Muscle of leg (tissue), 11 donors: Measurements from ENCODE around the gene DAB1. TPM values are rescaled to one million over a fixed set of nuclear protein-coding genes. Genes with fewer than 3 reads are reported as not detected.

Experiments
- DNase-seq: peaks from one replicate; pipeline ENCODE4 v3.0.0; 2013
- H3K27ac ChIP-seq: one replicate; pipeline ENCODE4 v1.5.1; 2013; ENCODE audit warnings: mild to moderate bottlenecking, low read length, control low read depth
- H3K27me3 ChIP-seq: one replicate; pipeline ENCODE4 v1.6.1; 2013; ENCODE audit warnings: low read length; ENCODE audit not compliant: control insufficient read depth, insufficient read depth
- H3K36me3 ChIP-seq: one replicate; pipeline ENCODE4 v1.6.1; 2013; ENCODE audit warnings: low read length; ENCODE audit not compliant: control insufficient read depth, insufficient read depth
- H3K4me1 ChIP-seq: one replicate; pipeline ENCODE4 v1.6.1; 2013; ENCODE audit warnings: low read length; ENCODE audit not compliant: control insufficient read depth, insufficient read depth
- H3K4me3 ChIP-seq: one replicate; pipeline ENCODE4 v1.5.1; 2013; ENCODE audit warnings: low read length, control low read depth
- H3K9me3 ChIP-seq: replicated peaks from 2 replicates; pipeline ENCODE4 v1.6.1; 2013; ENCODE audit warnings: low read depth, low read length; ENCODE audit not compliant: control insufficient read depth
- WGBS: methylation state at CpG from one replicate; pipeline ENCODE4 v1.1.5; 2013; ENCODE audit warnings: missing lambda C conversion rate; ENCODE audit not compliant: insufficient coverage; 5-methylcytosine and 5-hydroxymethylcytosine counted together
- polyA plus RNA-seq, 8 donors: library from polyadenylated mRNA; unstranded; fragments of 120-200 nt; gene quantifications; one replicate each; pipeline versions ENCODE4 v1.2.1 to v1.2.3, GENCODE V29; 2013; ENCODE audit warnings: inconsistent platforms in 1 of 8, low replicate concordance in 1 of 8; ENCODE audit not compliant: insufficient read length in 8 of 8, insufficient read depth in 1 of 8
- total RNA-seq: library from RNA; stranded (reverse); fragments of 120-200 nt; gene quantifications from one replicate; pipeline ENCODE4 v1.2.4, GENCODE V29; 2013

The DAB1 gene
- total and polyA plus RNA-seq, 9 donors, result 1.1 to 8.1 (median 2.6) TPM

- Histone ChIP-seq H3K27me3 (no peaks in the 10 kb centered on the region), H3K9me3 (no peaks in the 10 kb centered on the region), H3K4me3 (no peak overlapping the region), H3K36me3 (no peaks in the 10 kb centered on the region), H3K4me1 (no peaks in the 10 kb centered on the region), H3K27ac (no peak overlapping the region)
- WGBS, result 91% methylated on average over 3 of the region's 4 CpGs
- no peak for DNase-seq
These were observed 95.9 kb downstream of the DAB1 start for GRCh38 chr1:57327946-57328345.

DNA sequence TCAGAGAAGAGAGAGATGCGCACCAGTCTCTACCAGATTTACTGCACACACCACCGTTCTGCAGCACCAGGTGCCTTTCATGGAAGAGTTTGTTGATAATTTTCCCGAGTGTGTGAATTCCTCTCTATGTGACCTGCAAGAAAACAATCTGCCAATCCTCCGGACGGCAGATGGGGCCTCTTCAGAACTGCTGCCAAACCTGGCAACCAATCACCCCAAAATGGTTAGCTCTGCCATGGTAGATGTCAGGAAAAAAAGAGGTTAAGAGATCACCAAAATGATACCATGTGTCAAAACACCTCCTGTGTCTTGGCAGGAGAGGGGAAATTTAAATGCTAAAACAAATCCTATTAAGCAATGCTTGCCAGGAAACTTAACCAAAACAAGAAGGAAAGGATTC is 96.5 kb downstream of the DAB1 start:
- no peak overlapping the region for H3K27ac ChIP-seq
- DNase-seq, result no peak
- H3K9me3 ChIP-seq, result no peaks in the 10 kb centered on the region
- H3K4me3 ChIP-seq, result no peak overlapping the region
- WGBS, result no CpG with 5 or more reads among the region's 5 CpGs
- no peaks in the 10 kb centered on the region for H3K4me1 ChIP-seq
- no peaks in the 10 kb centered on the region for H3K27me3 ChIP-seq
- H3K36me3 ChIP-seq, result no peaks in the 10 kb centered on the region

DNA sequence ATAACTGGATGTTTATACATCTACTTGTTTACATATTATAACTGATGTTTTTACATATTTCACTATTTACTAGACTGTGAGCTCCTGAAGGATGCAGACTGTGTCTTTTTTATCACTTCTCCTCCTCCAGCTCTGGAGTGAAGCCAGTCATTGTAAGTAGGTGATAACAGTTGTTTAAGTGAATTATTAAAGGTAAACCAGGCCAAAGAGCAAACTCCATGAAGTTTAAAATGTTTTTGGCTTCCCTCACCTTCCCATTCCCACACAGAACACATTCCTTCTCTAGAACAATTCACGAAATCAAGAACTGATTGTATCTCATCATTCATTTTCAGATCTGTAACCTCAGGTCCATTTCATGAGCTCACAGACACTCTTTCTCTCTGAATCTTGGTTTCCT is 98.3 kb downstream of the DAB1 start:
- Histone ChIP-seq H3K4me3 (no peak overlapping the region), H3K27me3 (no peaks in the 10 kb centered on the region)
- WGBS, result 17% methylated on average over 1 of the region's 1 CpG

GRCh38 chr1:57325117-57325516 is 98.7 kb downstream of the DAB1 start:
- Histone ChIP-seq H3K4me3 (no peak overlapping the region), H3K27ac (no peak overlapping the region), H3K4me1 (no peaks in the 10 kb centered on the region), H3K9me3 (no peaks in the 10 kb centered on the region), H3K27me3 (no peaks in the 10 kb centered on the region), H3K36me3 (no peaks in the 10 kb centered on the region)
- no peak for DNase-seq
- no CpG with 5 or more reads among the region's 4 CpGs for WGBS

More for the DNA sequence above, 98.3 kb downstream of the DAB1 start:
- Histone ChIP-seq H3K4me1 (no peaks in the 10 kb centered on the region), H3K36me3 (no peaks in the 10 kb centered on the region), H3K9me3 (no peaks in the 10 kb centered on the region), H3K27ac (no peak overlapping the region)
- DNase-seq, result no peak

DNA sequence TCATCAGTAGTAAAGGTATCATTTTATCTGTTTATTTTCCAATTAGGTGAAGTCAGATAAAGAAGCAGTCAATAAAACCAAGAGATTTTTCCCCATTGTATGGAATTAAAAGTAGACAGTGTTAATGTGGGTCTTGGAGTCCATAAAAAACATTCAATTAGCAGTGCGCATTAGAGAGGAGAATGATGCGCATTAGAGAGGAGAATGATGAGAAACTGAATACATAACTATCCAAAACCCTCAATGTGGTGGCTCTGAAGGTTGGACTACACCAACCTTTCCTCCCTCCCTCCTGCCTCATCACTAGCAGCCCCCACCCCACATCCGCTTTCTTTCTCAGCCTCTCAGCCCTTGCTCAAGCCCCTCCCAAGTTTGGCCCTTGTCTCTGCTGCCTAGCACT is 99.5 kb downstream of the DAB1 start:
- Histone ChIP-seq H3K9me3 (no peaks in the 10 kb centered on the region), H3K27ac (no peak overlapping the region), H3K4me1 (peaks cover under 1% of the 10 kb centered on the region), H3K27me3 (no peaks in the 10 kb centered on the region), H3K4me3 (no peak overlapping the region), H3K36me3 (no peaks in the 10 kb centered on the region)
- DNase-seq, result no peak
- 91% methylated on average over 1 of the region's 3 CpGs for WGBS

- 88% methylated on average over 4 of the region's 4 CpGs for WGBS
- H3K9me3 ChIP-seq, result no peaks in the 10 kb centered on the region
- no peak overlapping the region for H3K4me3 ChIP-seq
- no peak for DNase-seq
- H3K36me3 ChIP-seq, result no peaks in the 10 kb centered on the region
- no peaks in the 10 kb centered on the region for H3K27me3 ChIP-seq
- H3K27ac ChIP-seq, result no peak overlapping the region
- peaks cover 6% of the 10 kb centered on the region for H3K4me1 ChIP-seq
These were observed 102.1 kb downstream of the DAB1 start for GRCh38 chr1:57321776-57322175.

- WGBS, result no CpG with 5 or more reads among the region's 3 CpGs
- H3K4me3 ChIP-seq, result no peak overlapping the region
These were observed 104.1 kb downstream of the DAB1 start for GRCh38 chr1:57319791-57320190.

DNA sequence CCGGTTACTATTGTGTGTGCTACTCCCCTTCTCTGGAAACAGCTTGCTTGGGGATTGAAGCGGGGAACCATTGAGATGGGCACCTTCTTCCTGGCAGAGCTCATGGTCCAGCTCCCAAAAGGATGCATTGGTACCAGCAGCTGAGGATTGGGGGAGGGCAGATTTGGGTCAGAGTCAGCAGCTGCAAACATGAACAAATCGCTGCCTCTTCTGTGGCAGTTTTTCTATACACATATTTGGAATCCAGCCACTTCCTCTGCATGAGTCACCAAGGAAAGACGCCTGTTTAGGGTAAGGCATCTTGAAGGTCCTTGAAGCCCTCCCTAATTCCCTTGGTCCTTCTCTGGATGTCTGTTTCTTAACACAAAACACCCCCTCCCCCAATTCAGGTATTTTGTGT is 104.7 kb downstream of the DAB1 start:
- no peak overlapping the region for H3K27ac ChIP-seq
- H3K9me3 ChIP-seq, result no peaks in the 10 kb centered on the region
- DNase-seq, result peak; percentile 54
- H3K4me1 ChIP-seq, result peaks cover 6% of the 10 kb centered on the region
- no peak overlapping the region for H3K4me3 ChIP-seq
- H3K36me3 ChIP-seq, result no peaks in the 10 kb centered on the region
- WGBS, result 71% methylated on average over 1 of the region's 4 CpGs
- H3K27me3 ChIP-seq, result no peaks in the 10 kb centered on the region

More at GRCh38 chr1:57319791-57320190, 104.1 kb downstream of the DAB1 start:
- Histone ChIP-seq H3K9me3 (no peaks in the 10 kb centered on the region), H3K36me3 (no peaks in the 10 kb centered on the region), H3K27me3 (no peaks in the 10 kb centered on the region), H3K27ac (no peak overlapping the region), H3K4me1 (peaks cover 6% of the 10 kb centered on the region)
- DNase-seq, result no peak

GRCh38 chr1:57316861-57317260 is 107.0 kb downstream of the DAB1 start:
- Histone ChIP-seq H3K36me3 (no peaks in the 10 kb centered on the region), H3K9me3 (no peaks in the 10 kb centered on the region), H3K4me3 (no peak overlapping the region), H3K27ac (no peak overlapping the region), H3K4me1 (peaks cover 6% of the 10 kb centered on the region), H3K27me3 (no peaks in the 10 kb centered on the region)
- 83% methylated on average over 3 of the region's 4 CpGs for WGBS
- no peak for DNase-seq

GRCh38 chr1:57316291-57316690 is 107.6 kb downstream of the DAB1 start:
- Histone ChIP-seq H3K9me3 (no peaks in the 10 kb centered on the region), H3K36me3 (no peaks in the 10 kb centered on the region), H3K4me1 (peaks cover 6% of the 10 kb centered on the region), H3K4me3 (no peak overlapping the region), H3K27me3 (no peaks in the 10 kb centered on the region), H3K27ac (no peak overlapping the region)
- 82% methylated on average over 2 of the region's 3 CpGs for WGBS
- DNase-seq, result no peak

GRCh38 chr1:57312869-57313268 is 111.0 kb downstream of the DAB1 start:
- WGBS, result 93% methylated on average over 6 of the region's 7 CpGs
- Histone ChIP-seq H3K4me1 (no peaks in the 10 kb centered on the region), H3K4me3 (no peak overlapping the region), H3K27ac (no peak overlapping the region), H3K36me3 (no peaks in the 10 kb centered on the region), H3K27me3 (no peaks in the 10 kb centered on the region), H3K9me3 (no peaks in the 10 kb centered on the region)
- no peak for DNase-seq
